H1 (cell line): ENCODE data around the gene SNAPC3. TPM values are rescaled to one million over a fixed set of nuclear protein-coding genes. Genes with fewer than 3 reads are reported as not detected.

Source experiments
- CTCF ChIA-PET: fragments of 300-600 bp; sonication (Branson Sonifier 250); formaldehyde crosslinking; loops from one replicate; lab custom pipeline; 2021; ENCODE audit not compliant: partially characterized antibody; lab: Charles Lee
- POLR2A ChIA-PET: fragments of 300-600 bp; sonication (Branson Sonifier 250); formaldehyde crosslinking; loops from one replicate; lab custom pipeline; 2021; ENCODE audit warnings: inconsistent platforms; ENCODE audit not compliant: partially characterized antibody; lab: Charles Lee
- DNase-seq, 2 experiments: peaks; one replicate each; pipeline versions ENCODE4 v3.0.0 to v3.0.0-alpha.2; 2010 to 2022; ENCODE audit warnings: low spot score in 2 of 2, low read depth in 1 of 2, mixed read lengths in 1 of 2
- FAIRE-seq: peaks from 2 replicates; lab custom pipeline; 2011; peaks lifted over from hg19 to GRCh38; lab: Jason Lieb, UNC
- H2AFZ ChIP-seq: 2 replicates; pipeline ENCODE4 v1.8.1; 2012; ENCODE audit warnings: low read length, inconsistent platforms
- H2AK5ac ChIP-seq: 2 replicates; pipeline ENCODE4 v1.6.1; 2013; ENCODE audit warnings: low read depth, low read length
- H2BK120ac ChIP-seq: replicated peaks from 2 replicates; pipeline ENCODE3; 2013; ENCODE audit warnings: low read depth, low read length, inconsistent platforms
- H2BK12ac ChIP-seq: 2 replicates; pipeline ENCODE4 v1.6.1; 2013; ENCODE audit warnings: low read depth, low read length
- H2BK15ac ChIP-seq: 2 replicates; pipeline ENCODE4 v1.6.1; 2013; ENCODE audit warnings: low read length
- H2BK20ac ChIP-seq: 2 replicates; pipeline ENCODE4 v1.6.1; 2013; ENCODE audit warnings: low read length
- H2BK5ac ChIP-seq: 2 replicates; pipeline ENCODE4 v1.6.1; 2013; ENCODE audit warnings: low read depth, low read length
- H3K14ac ChIP-seq: 2 replicates; pipeline ENCODE4 v1.6.1; 2013; ENCODE audit warnings: inconsistent platforms; ENCODE audit not compliant: insufficient read length
- H3K18ac ChIP-seq: 2 replicates; pipeline ENCODE4 v1.6.1; 2013; ENCODE audit warnings: low read length; ENCODE audit errors: extremely low read depth
- H3K23ac ChIP-seq: 2 replicates; pipeline ENCODE4 v1.6.1; 2013; ENCODE audit warnings: inconsistent platforms; ENCODE audit not compliant: insufficient read length
- H3K23me2 ChIP-seq: 2 replicates; pipeline ENCODE4 v1.6.1; 2013; ENCODE audit warnings: low read depth, low read length
- H3K27ac ChIP-seq: 2 replicates; pipeline ENCODE4 v1.6.1; 2011; ENCODE audit warnings: low read depth, low read length, inconsistent platforms
- H3K27me3 ChIP-seq, 4 experiments: replicated peaks in 1 of 4; 1 replicate in 1 of 4; 2 replicates in 3 of 4; pipeline versions ENCODE4 v1.6.1 to v1.8.1; 2011 to 2013; ENCODE audit warnings: low read length in 3 of 4, mild to moderate bottlenecking in 3 of 4, inconsistent platforms in 2 of 4, mixed read lengths in 2 of 4, moderate library complexity in 1 of 4; ENCODE audit not compliant: control insufficient read depth in 3 of 4, insufficient read depth in 3 of 4; ENCODE audit errors: extremely low read depth in 1 of 4
- H3K36me3 ChIP-seq, 4 experiments: 2 replicates each; pipeline versions ENCODE4 v1.6.1 to v1.8.1; 2011 to 2013; ENCODE audit warnings: mild to moderate bottlenecking in 4 of 4, low read length in 3 of 4, moderate library complexity in 2 of 4, control low read depth in 1 of 4, inconsistent platforms in 1 of 4; ENCODE audit not compliant: insufficient read depth in 4 of 4, control insufficient read depth in 2 of 4
- H3K4ac ChIP-seq: replicated peaks from 2 replicates; pipeline ENCODE3; 2013; ENCODE audit warnings: low read length, low read depth, mixed read lengths, inconsistent platforms; ENCODE audit not compliant: insufficient read length
- H3K4me1 ChIP-seq, 4 experiments: replicated peaks in 1 of 4; 1 replicate in 1 of 4; 2 replicates in 3 of 4; pipeline versions ENCODE4 v1.6.1 to v1.8.1; 2011 to 2013; ENCODE audit warnings: low read length in 3 of 4, inconsistent platforms in 2 of 4, mixed read lengths in 1 of 4; ENCODE audit not compliant: insufficient read depth in 4 of 4, control insufficient read depth in 3 of 4
- H3K4me2 ChIP-seq, 2 experiments: 2 replicates each; pipeline versions ENCODE4 v1.6.1 to v1.8.1; 2011 to 2013; ENCODE audit warnings: low read depth in 2 of 2, low read length in 2 of 2, control low read depth in 1 of 2, inconsistent platforms in 1 of 2, mild to moderate bottlenecking in 1 of 2; ENCODE audit not compliant: insufficient read depth in 1 of 2
- H3K4me3 ChIP-seq, 4 experiments: fragments of 200-600, 300-600 bp in 1 of 4; sonication (generic), shearing (Covaris generic), sonication (Bioruptor Twin) in 1 of 4; 2 replicates each; pipeline versions ENCODE4 v1.5.1 to v1.8.1; 2011 to 2016; ENCODE audit warnings: low read length in 4 of 4, low read depth in 3 of 4, control low read depth in 2 of 4, inconsistent platforms in 2 of 4, mild to moderate bottlenecking in 2 of 4, mixed read lengths in 1 of 4, moderate library complexity in 1 of 4; ENCODE audit not compliant: insufficient read depth in 2 of 4; ENCODE audit errors: extremely low read depth in 1 of 4
- H3K56ac ChIP-seq: replicated peaks from 2 replicates; pipeline ENCODE3; 2013; ENCODE audit warnings: low read depth, mild to moderate bottlenecking, mixed read lengths, low read length, inconsistent platforms; ENCODE audit not compliant: insufficient read length
- H3K79me1 ChIP-seq: 2 replicates; pipeline ENCODE4 v1.6.1; 2013; ENCODE audit warnings: low read depth, low read length, control low read depth
- H3K79me2 ChIP-seq, 2 experiments: 2 replicates each; pipeline versions ENCODE4 v1.6.1 to v1.8.1; 2012 to 2013; ENCODE audit warnings: low read length in 2 of 2, mild to moderate bottlenecking in 2 of 2, inconsistent platforms in 1 of 2; ENCODE audit not compliant: insufficient read depth in 2 of 2, control insufficient read depth in 1 of 2
- H3K9ac ChIP-seq, 4 experiments: replicated peaks in 1 of 4; 1 replicate in 1 of 4; 2 replicates in 3 of 4; pipeline versions ENCODE4 v1.6.1 to v1.8.1; 2011 to 2013; ENCODE audit warnings: low read depth in 3 of 4, low read length in 3 of 4, control low read depth in 2 of 4, mild to moderate bottlenecking in 2 of 4, moderate library complexity in 2 of 4, inconsistent platforms in 1 of 4; ENCODE audit errors: extremely low read depth in 1 of 4
- H3K9me3 ChIP-seq, 2 experiments: 2 replicates each; pipeline versions ENCODE4 v1.6.1 to v1.8.1; 2012 to 2013; ENCODE audit warnings: mild to moderate bottlenecking in 2 of 2, moderate library complexity in 2 of 2, control low read depth in 1 of 2, inconsistent platforms in 1 of 2, low read depth in 1 of 2, low read length in 1 of 2, mixed read lengths in 1 of 2; ENCODE audit not compliant: insufficient read depth in 2 of 2
- H4K20me1 ChIP-seq, 2 experiments: replicated peaks in 1 of 2; 2 replicates each; pipeline versions ENCODE3 to v1.8.1; 2011 to 2013; ENCODE audit warnings: inconsistent platforms in 2 of 2, low read length in 2 of 2, mild to moderate bottlenecking in 1 of 2; ENCODE audit not compliant: insufficient read depth in 2 of 2, control insufficient read depth in 1 of 2
- H4K5ac ChIP-seq: 2 replicates; pipeline ENCODE4 v1.6.1; 2013; ENCODE audit warnings: low read length, low read depth, mixed read lengths, inconsistent platforms; ENCODE audit not compliant: insufficient read length
- H4K8ac ChIP-seq: 2 replicates; pipeline ENCODE4 v1.8.0; 2013; ENCODE audit warnings: mild to moderate bottlenecking, moderate library complexity, low read length, inconsistent platforms; ENCODE audit not compliant: insufficient read depth; ENCODE audit errors: extremely low read depth
- H4K91ac ChIP-seq: replicated peaks from 2 replicates; pipeline ENCODE3; 2013; ENCODE audit warnings: low read length, mixed read lengths, inconsistent platforms; ENCODE audit not compliant: insufficient read length
- CTBP2 ChIP-seq: IDR thresholded peaks from 2 replicates; pipeline ENCODE4 v1.7.0; 2011; ENCODE audit warnings: borderline replicate concordance, mild to moderate bottlenecking, moderate library complexity, mixed read lengths, low read length; ENCODE audit not compliant: insufficient read depth, insufficient read length
- E2F6 ChIP-seq: IDR thresholded peaks from 2 replicates; pipeline ENCODE4 v1.6.1; 2012; ENCODE audit warnings: inconsistent platforms
- EZH2 ChIP-seq: fragments of 200-600 bp; sonication (generic); IDR thresholded peaks from 2 replicates; pipeline ENCODE4 v1.7.1; 2012; ENCODE audit warnings: low read depth, mild to moderate bottlenecking, moderate library complexity, low read length, inconsistent platforms; ENCODE audit not compliant: severe bottlenecking
- HDAC2 ChIP-seq, 2 experiments: fragments of 300-600 bp in 1 of 2; sonication (generic) in 1 of 2; IDR thresholded peaks; 2 replicates each; pipeline ENCODE4 v1.6.1; 2011 to 2012; ENCODE audit warnings: low read depth in 2 of 2, low read length in 2 of 2, mild to moderate bottlenecking in 2 of 2, moderate library complexity in 2 of 2, borderline replicate concordance in 1 of 2, inconsistent platforms in 1 of 2
- POLR2A ChIP-seq, 2 experiments: IDR thresholded peaks; 1 replicate in 1 of 2; 2 replicates in 1 of 2; pipeline ENCODE4 v1.6.1; 2011; ENCODE audit warnings: low read depth in 2 of 2, low read length in 2 of 2, mild to moderate bottlenecking in 2 of 2; ENCODE audit errors: control extremely low read depth in 1 of 2
- RAD21 ChIP-seq, 2 experiments: IDR thresholded peaks in 1 of 2; conservative IDR thresholded peaks in 1 of 2; 2 replicates each; pipeline ENCODE4 v1.6.1; 2011; ENCODE audit warnings: low read depth in 2 of 2, low read length in 2 of 2, improper control_type of control experiment in 1 of 2, inconsistent platforms in 1 of 2, mild to moderate bottlenecking in 1 of 2, moderate library complexity in 1 of 2
- RFX5 ChIP-seq: IDR thresholded peaks from 2 replicates; pipeline ENCODE4 v1.6.1; 2011; ENCODE audit warnings: low read depth, low read length, improper control_type of control experiment, borderline replicate concordance
- RNF2 ChIP-seq: fragments of 200-900, 300-1000 bp; sonication (generic); IDR thresholded peaks from 2 replicates; pipeline ENCODE4 v1.7.1; 2016; ENCODE audit warnings: borderline replicate concordance, low read depth, mild to moderate bottlenecking, antibody characterized with exemption, low read length; ENCODE audit not compliant: poor library complexity, severe bottlenecking; ENCODE audit errors: missing control alignments
- SIX5 ChIP-seq: IDR thresholded peaks from 2 replicates; pipeline ENCODE4 v1.6.1; 2011; ENCODE audit warnings: mild to moderate bottlenecking, low read depth, low read length
- SP1 ChIP-seq: IDR thresholded peaks from 2 replicates; pipeline ENCODE4 v1.6.1; 2011; ENCODE audit warnings: low read depth, low read length
- SRF ChIP-seq: IDR thresholded peaks from 2 replicates; pipeline ENCODE4 v1.6.1; 2011; ENCODE audit warnings: mild to moderate bottlenecking, low read depth, low read length, moderate library complexity
- TAF7 ChIP-seq: optimal IDR thresholded peaks from 2 replicates; pipeline ENCODE3; 2011; ENCODE audit warnings: low read depth, mild to moderate bottlenecking, inconsistent platforms, low read length, moderate library complexity, borderline replicate concordance
- WGBS, 2 experiments: shearing (Covaris generic) in 1 of 2; methylation state at CpG; one replicate each; pipeline versions ENCODE4 v1.1.6 to v1.1.7; 2013 to 2015; ENCODE audit warnings: low lambda C conversion rate in 2 of 2, mixed read lengths in 2 of 2, inconsistent platforms in 1 of 2, low coverage in 1 of 2, missing lambda C conversion rate in 1 of 2; ENCODE audit not compliant: insufficient replicate concordance in 2 of 2, insufficient coverage in 1 of 2, insufficient read length in 1 of 2; ENCODE audit errors: extremely low coverage in 1 of 2, missing lambda C conversion rate in 1 of 2; 5-methylcytosine and 5-hydroxymethylcytosine counted together
- polyA plus RNA-seq, 7 experiments: library from polyadenylated mRNA; depleted of rRNA in 3 of 7; stranded (reverse) in 5 of 7; unstranded in 2 of 7; fragments of >200 nt in 5 of 7; fragments of 200-250 nt in 2 of 7; gene quantifications; 1 replicate in 5 of 7; 2 replicates in 1 of 7; 4 replicates in 1 of 7; pipeline versions ENCODE4 v1.2.1 to v1.2.3, GENCODE V29; 2011 to 2013; ENCODE audit warnings: missing spikeins in 2 of 7, mixed read lengths in 2 of 7
- total RNA-seq: library from RNA; stranded (reverse); fragmentation: NEBNext Ultra II Directional; extraction: Animal tissue kit (Norgen Biotek cat#: 25700); gene quantifications from 2 replicates; pipeline ENCODE4 v1.2.1, GENCODE V29; 2021

The SNAPC3 gene
- total and polyA plus RNA-seq, 2 of the 8 experiments (the other 6 are each of a cell fraction or from before 2014, with no cell fraction given) = 11.9 to 25.8 TPM

- Histone ChIP-seq H2BK20ac (no peak overlapping the region), H2BK12ac (no peak overlapping the region), H3K4me2 (no peak overlapping the region), H3K4me3 (no peak overlapping the region), H4K8ac (no peak overlapping the region), H3K79me2 (no peaks in the 10 kb centered on the region), H3K14ac (no peak overlapping the region), H3K36me3 (no peaks in the 10 kb centered on the region; a peak in 1 of 8 replicates), H3K27ac (no peak overlapping the region), H3K23me2 (no peaks in the 10 kb centered on the region; the same call in 1 of the 2 replicates), H2BK5ac (no peak overlapping the region), H3K79me1 (no peaks in the 10 kb centered on the region), H3K9me3 (peaks cover 2 to 9% of the 10 kb centered on the region in 2 experiments; a peak in 3 of 4 replicates), H3K18ac (no peak overlapping the region), H4K20me1 (no peaks in the 10 kb centered on the region), H3K56ac (no peak overlapping the region), H3K9ac (no peak overlapping the region), H4K91ac (no peak overlapping the region), H3K4me1 (peaks cover 0 to 3% (median 0%) of the 10 kb centered on the region in 4 experiments; a peak in 1 of 7 replicates), H2AK5ac (no peak overlapping the region), H2BK15ac (no peak overlapping the region), H3K4ac (no peak overlapping the region), H2BK120ac (no peak overlapping the region), H3K27me3 (no peaks in the 10 kb centered on the region), H2AFZ (no peak overlapping the region), H3K23ac (no peak overlapping the region), H4K5ac (no peak overlapping the region)
- no peak for DNase-seq
- FAIRE-seq = no peak
- CTCF ChIA-PET = interaction anchor here (0.7 to 1.7 kb wide), 5 partner anchors 12 to 173 kb away, joined by 3 to 7 read pairs (median 4); no protein-coding TSS in a partner anchor
- POLR2A ChIA-PET = no interaction called here
- 84% methylated on average over 1 of the region's 1 CpG; no CpG with 5 or more reads in 1 of the 2 experiments for WGBS, 2 experiments
- TF ChIP-seq POLR2A (IDR thresholded peaks at IDR 0.05; ENCODE audit: control extremely low read depth in 1 of 2, low read depth in 2 of 2, low read length in 2 of 2) (no peak), SIX5 (no peak), RAD21 (IDR thresholded peaks at IDR 0.05 in 1 of 2, conservative IDR thresholded peaks at IDR 0.05 in 1 of 2; ENCODE audit: low read depth in 2 of 2, low read length in 2 of 2) (no peak), SP1 (no peak), RFX5 (no peak), E2F6 (no peak), SRF (no peak), CTBP2 (no peak), HDAC2 (IDR thresholded peaks at IDR 0.05; ENCODE audit: borderline replicate concordance in 1 of 2, low read depth in 2 of 2, low read length in 2 of 2) (no peak), RNF2 (no peak), TAF7 (no peak), EZH2 (no peak)
These were observed 18.5 kb upstream of the SNAPC3 start for GRCh38 chr9:15404171-15404570.
